BJ (cell line): ENCODE measurements around the gene PRDX5. TPM values are rescaled to one million over a fixed set of nuclear protein-coding genes. Genes with fewer than 3 reads are reported as not detected.

Source experiments
- CTCF ChIA-PET: fragments of 350-600 bp; formaldehyde crosslinking; extraction: SDS; loops from one replicate; lab custom pipeline; 2021; ENCODE audit warnings: antibody characterized with exemption, inconsistent platforms; lab: Yijun Ruan, JAX
- POLR2A ChIA-PET: fragments of 300-600 bp; sonication (Branson Sonifier 250); formaldehyde crosslinking; extraction: SDS; loops from one replicate; lab custom pipeline; 2021; ENCODE audit warnings: antibody characterized with exemption; lab: Charles Lee
- DNase-seq: peaks from one replicate; pipeline ENCODE4 v3.0.0-alpha.2; 2011; ENCODE audit warnings: low read depth
- H3K27me3 ChIP-seq: 2 replicates; pipeline ENCODE4 v1.6.0; 2011; ENCODE audit warnings: low read length; ENCODE audit not compliant: control insufficient read depth, insufficient read depth
- H3K36me3 ChIP-seq: 2 replicates; pipeline ENCODE4 v1.5.1; 2011; ENCODE audit warnings: low read length; ENCODE audit not compliant: control insufficient read depth, insufficient read depth
- H3K4me3 ChIP-seq: 2 replicates; pipeline ENCODE4 v1.5.1; 2011; ENCODE audit warnings: low read depth, mild to moderate bottlenecking, control low read depth, low read length
- CTCF ChIP-seq: IDR thresholded peaks from 2 replicates; pipeline ENCODE4 v1.5.1; 2011; ENCODE audit warnings: low read depth, mild to moderate bottlenecking, control low read depth, inconsistent platforms, low read length, moderate library complexity; ENCODE audit not compliant: insufficient read depth
- polyA plus RNA-seq: library from polyadenylated mRNA; depleted of rRNA; stranded (reverse); fragments of >200 nt; gene quantifications from 2 replicates; pipeline ENCODE4 v1.2.3, GENCODE V29; 2011

PRDX5 gene
- polyA plus RNA-seq, 1 experiment: 398 TPM

GRCh38 chr11:64304032-64304315 lies 13.9 kb upstream of the PRDX5 start:
- ChIA-PET CTCF (interaction anchor here (0.7 to 5.5 kb wide), 25 partner anchors 11 to 340 kb away, joined by 3 to 229 read pairs (median 6); partner anchors contain the start of genes BAD, FERMT3, GPR137 and KCNK4), POLR2A (interaction anchor here (0.6 kb wide), 1 partner anchor 51 kb away, joined by 3 read pairs; no protein-coding TSS in a partner anchor)
- H3K27me3 ChIP-seq: peaks cover 9% of the 10 kb centered on the region; the same call in 1 of the 2 replicates
- DNase-seq: no peak
- peak overlapping the region; percentile 66 for H3K4me3 ChIP-seq
- no peak for TF ChIP-seq CTCF
- no peaks in the 10 kb centered on the region for H3K36me3 ChIP-seq

GRCh38 chr11:64304316-64305072 lies 13.4 kb upstream of the PRDX5 start:
- H3K27me3 ChIP-seq: peaks cover 8% of the 10 kb centered on the region; the same call in 1 of the 2 replicates
- peak; percentile 23 for DNase-seq
- ChIA-PET POLR2A (interaction anchor here (0.6 kb wide), 2 partner anchors 13 to 51 kb away, joined by 3 to 5 read pairs; partner anchors contain the start of genes PRDX5 and TRMT112), CTCF (interaction anchor here (0.6 to 5.5 kb wide), 35 partner anchors 9 to 340 kb away, joined by 3 to 229 read pairs (median 5); partner anchors contain the start of genes BAD, FERMT3, GPR137 and KCNK4)
- TF ChIP-seq CTCF: peak; percentile 89
- peak overlapping the region; percentile 66 for H3K4me3 ChIP-seq
- no peaks in the 10 kb centered on the region for H3K36me3 ChIP-seq

GRCh38 chr11:64305075-64305690 lies 12.7 kb upstream of the PRDX5 start, which contains the start of gene ESRRA:
TSS of gene ESRRA (plus strand) at chr11:64305524. CDS start at chr11:64307180, 1,656 bp downstream.
- H3K27me3 ChIP-seq: 0 out of 2 replicates have a peak, but pooled peaks cover 3% of the 10 kb centered on the region
- ChIA-PET POLR2A (interaction anchor here (0.6 kb wide), 2 partner anchors 13 to 388 kb away, joined by 4 to 5 read pairs; partner anchors contain the start of genes PRDX5 and TRMT112), CTCF (interaction anchor here (0.7 to 5.5 kb wide), 21 partner anchors 9 to 120 kb away, joined by 3 to 229 read pairs (median 8); partner anchors contain the start of genes BAD, FERMT3, GPR137 and KCNK4)
- no peak for TF ChIP-seq CTCF
- H3K36me3 ChIP-seq: no peaks in the 10 kb centered on the region
- peak within 1 kb of the TSS; percentile 82 for H3K4me3 ChIP-seq
- DNase-seq: peak; percentile 78

- Histone ChIP-seq H3K27me3 (no peaks in the 10 kb centered on the region), H3K36me3 (no peaks in the 10 kb centered on the region), H3K4me3 (peak overlapping the region; percentile 82)
- ChIA-PET CTCF (interaction anchor here (0.7 to 5.5 kb wide), 10 partner anchors 9 to 121 kb away, joined by 3 to 41 read pairs (median 4); partner anchors contain the start of genes PRDX5, STIP1 and TRMT112), POLR2A (interaction anchor here (0.6 kb wide), 1 partner anchor 388 kb away, joined by 4 read pairs; no protein-coding TSS in a partner anchor)
- TF ChIP-seq CTCF: peak; percentile 34
- no peak for DNase-seq
These were observed 12.0 kb upstream of the PRDX5 start for GRCh38 chr11:64305691-64306562.
